ENCODE results near the gene USP6.
"Not testable (repeated sequence)": the region's sequence is repeated elsewhere in the genome, so short reads cannot be mapped to it uniquely, and the experiment has no call there.

The USP6 gene

DNA sequence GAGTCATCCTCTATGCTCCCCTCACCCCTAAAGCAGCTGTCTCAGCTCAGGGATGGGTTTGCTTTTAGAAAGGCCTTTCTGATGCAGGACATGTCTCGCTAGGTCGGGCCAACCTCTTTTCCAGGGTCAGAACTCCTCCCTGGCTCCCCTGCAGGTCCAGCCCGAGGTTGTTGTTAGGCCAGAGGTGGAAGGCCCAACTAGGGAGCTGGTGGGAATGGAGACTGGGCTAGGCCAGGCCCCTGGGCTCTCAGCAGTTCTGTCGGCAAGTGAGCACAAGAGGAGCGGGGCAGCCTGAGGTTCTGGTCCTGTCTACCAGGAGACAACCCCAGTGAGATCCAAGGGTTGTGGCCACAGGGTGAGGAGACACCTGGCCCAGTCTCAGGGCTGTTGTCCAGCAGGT, 14.9 kb downstream of the USP6 start:
- DNase-seq; H3K4me3 ChIP-seq (ENCODE audit: control insufficient read depth in 1 of 7, extremely low read depth in 1 of 7, insufficient read depth in 4 of 7, low read depth in 2 of 7, low read length in 6 of 7); H3K27me3 ChIP-seq (replicated peaks in 2 of 5; ENCODE audit: control insufficient read depth in 4 of 5, insufficient read depth in 5 of 5, low read length in 4 of 5); H3K36me3 ChIP-seq (ENCODE audit: control insufficient read depth in 4 of 4, insufficient read depth in 4 of 4, low read length in 3 of 4); CTCF ChIA-PET; H3K9me3 ChIP-seq (ENCODE audit: control extremely low read depth in 1 of 5, control insufficient read depth in 4 of 5, insufficient read depth in 2 of 5, low read depth in 1 of 5, low read length in 4 of 5); H3K27ac ChIP-seq (ENCODE audit: insufficient read depth in 1 of 2, low read depth in 1 of 2, low read length in 2 of 2, poor library complexity in 1 of 2, severe bottlenecking in 2 of 2); H3K4me1 ChIP-seq (ENCODE audit: control extremely low read depth in 1 of 4, control insufficient read depth in 4 of 4, insufficient read depth in 4 of 4, low read length in 3 of 4); POLR2A ChIA-PET: not testable (repeated sequence)
- WGBS (ENCODE audit: insufficient coverage) = 100% methylated on average over 1 of the region's 5 CpGs

DNA sequence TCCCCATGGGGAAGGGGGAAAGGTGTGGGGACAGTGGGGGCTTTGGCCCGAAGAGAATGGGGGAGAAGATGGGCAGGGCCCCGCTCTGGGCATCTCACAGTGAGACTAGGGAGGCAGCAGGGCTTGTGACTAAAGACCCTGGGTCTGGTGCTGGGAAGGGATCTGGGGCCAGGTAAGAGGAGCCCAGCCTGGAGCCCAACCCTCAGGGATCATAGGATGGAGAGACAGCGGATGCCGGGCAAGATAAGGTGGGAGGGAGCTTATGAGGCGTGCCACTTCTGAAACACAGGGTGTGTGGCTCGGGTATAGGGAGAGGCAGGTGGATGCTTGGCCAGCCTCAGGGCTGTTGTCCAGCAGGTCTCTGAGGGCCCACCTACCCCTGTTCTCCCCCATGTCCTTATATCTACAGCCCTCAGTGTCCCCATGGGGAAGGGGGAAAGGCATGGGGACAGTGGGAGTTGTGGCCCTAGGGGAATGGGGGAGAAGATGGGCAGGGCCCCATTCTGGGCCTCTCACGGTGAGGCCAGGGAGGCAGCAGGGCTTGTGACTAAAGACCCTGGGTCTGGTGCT, 15.4 kb downstream of the USP6 start:
- DNase-seq = no peak
- H3K36me3 ChIP-seq (ENCODE audit: control insufficient read depth in 4 of 4, insufficient read depth in 4 of 4, low read length in 3 of 4) = no peaks in the 10 kb centered on the region
- no peaks in the 10 kb centered on the region for H3K9me3 ChIP-seq (ENCODE audit: control extremely low read depth in 1 of 5, control insufficient read depth in 4 of 5, insufficient read depth in 2 of 5, low read depth in 1 of 5, low read length in 4 of 5)
- ChIA-PET POLR2A (no interaction called here), CTCF (no interaction called here)
- H3K27ac ChIP-seq (ENCODE audit: insufficient read depth in 1 of 2, low read depth in 1 of 2, low read length in 2 of 2, poor library complexity in 1 of 2, severe bottlenecking in 2 of 2) = no peak overlapping the region
- peaks cover 0 to 1% (median 0%) of the 10 kb centered on the region in 5 experiments for H3K27me3 ChIP-seq (replicated peaks in 2 of 5; ENCODE audit: control insufficient read depth in 4 of 5, insufficient read depth in 5 of 5, low read length in 4 of 5)
- H3K4me3 ChIP-seq (ENCODE audit: control insufficient read depth in 1 of 7, extremely low read depth in 1 of 7, insufficient read depth in 4 of 7, low read depth in 2 of 7, low read length in 6 of 7) = no peak overlapping the region
- 100% methylated on average over 5 of the region's 7 CpGs for WGBS (ENCODE audit: insufficient coverage)
- H3K4me1 ChIP-seq (ENCODE audit: control extremely low read depth in 1 of 4, control insufficient read depth in 4 of 4, insufficient read depth in 4 of 4, low read length in 3 of 4) = no peaks in the 10 kb centered on the region

DNA sequence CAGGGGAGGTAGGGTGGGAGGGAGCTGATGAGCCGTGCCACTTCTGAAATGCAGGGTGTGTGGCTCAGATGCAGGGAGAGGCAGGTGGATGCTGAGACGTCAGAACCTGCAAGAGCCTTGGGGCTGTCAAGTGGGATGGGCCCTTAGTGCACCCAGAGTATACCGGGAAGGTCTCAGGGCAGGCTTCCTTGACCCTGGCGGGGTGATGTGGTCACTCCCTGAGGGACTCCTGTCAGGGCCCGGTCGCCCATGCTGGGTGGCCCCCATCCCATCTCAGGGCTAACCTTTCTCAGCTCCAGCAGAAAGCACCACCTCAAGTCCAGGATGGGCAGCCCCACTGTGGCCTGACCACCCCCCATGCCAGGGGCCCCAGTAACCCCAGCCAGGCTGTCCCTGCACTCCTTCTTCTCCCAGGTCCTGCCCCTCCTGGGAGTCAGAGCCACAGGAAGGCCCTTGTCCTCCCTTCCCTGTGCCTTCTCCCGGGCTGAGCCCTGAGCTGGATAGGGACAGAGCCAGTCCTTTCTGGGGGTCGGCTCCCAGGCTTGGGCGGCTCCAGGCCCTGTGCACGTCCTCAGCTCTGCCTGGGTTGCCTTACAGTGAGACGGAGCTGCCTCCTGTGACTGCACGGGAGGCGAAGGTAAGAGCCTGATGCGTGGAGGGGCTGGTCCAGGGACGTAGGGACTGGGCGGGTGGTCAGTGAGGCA, 16.1 kb downstream of the USP6 start:
- H3K9me3 ChIP-seq (ENCODE audit: control extremely low read depth in 1 of 5, control insufficient read depth in 4 of 5, insufficient read depth in 2 of 5, low read depth in 1 of 5, low read length in 4 of 5); DNase-seq; H3K4me1 ChIP-seq (ENCODE audit: control extremely low read depth in 1 of 4, control insufficient read depth in 4 of 4, insufficient read depth in 4 of 4, low read length in 3 of 4); POLR2A ChIA-PET; H3K36me3 ChIP-seq (ENCODE audit: control insufficient read depth in 4 of 4, insufficient read depth in 4 of 4, low read length in 3 of 4); CTCF ChIA-PET; H3K27me3 ChIP-seq (replicated peaks in 2 of 5; ENCODE audit: control insufficient read depth in 4 of 5, insufficient read depth in 5 of 5, low read length in 4 of 5); H3K4me3 ChIP-seq (ENCODE audit: control insufficient read depth in 1 of 7, extremely low read depth in 1 of 7, insufficient read depth in 4 of 7, low read depth in 2 of 7, low read length in 6 of 7); H3K27ac ChIP-seq (ENCODE audit: insufficient read depth in 1 of 2, low read depth in 1 of 2, low read length in 2 of 2, poor library complexity in 1 of 2, severe bottlenecking in 2 of 2): not testable (repeated sequence)
- WGBS (ENCODE audit: insufficient coverage) = 93% methylated on average over 15 of the region's 16 CpGs

DNA sequence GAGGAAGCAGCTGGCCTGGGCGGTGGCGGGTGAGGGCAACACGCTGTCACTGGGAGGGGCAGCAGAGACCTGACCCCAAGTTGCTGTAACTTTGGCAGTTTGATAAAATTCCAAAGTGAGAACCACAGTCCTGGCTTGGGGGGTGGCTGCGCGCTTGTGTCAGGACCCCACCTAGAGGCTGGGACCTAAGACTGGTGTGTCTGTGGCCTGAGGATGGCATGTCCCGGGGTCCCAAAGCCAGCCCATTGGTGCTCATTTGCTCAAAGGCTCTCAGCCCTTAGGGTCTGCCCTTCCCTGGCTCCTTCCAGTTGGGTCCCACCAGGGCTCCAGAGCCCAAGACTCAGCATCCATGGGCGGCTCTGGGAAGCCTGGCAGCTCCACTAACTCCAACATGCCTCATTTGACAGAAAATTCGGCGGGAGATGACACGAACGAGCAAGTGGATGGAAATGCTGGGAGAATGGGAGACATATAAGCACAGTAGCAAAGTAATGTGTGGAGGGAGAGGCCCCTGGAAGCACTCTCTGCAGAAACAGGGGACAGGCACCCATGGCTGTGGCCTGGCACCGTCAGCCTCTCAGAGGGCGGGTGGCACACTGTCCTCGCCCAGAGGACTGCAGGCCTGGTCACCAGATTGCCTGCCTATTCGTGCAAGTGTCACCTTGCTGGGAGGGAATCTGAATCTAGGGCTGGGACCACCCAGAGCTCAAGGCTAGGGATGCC, 16.8 kb downstream of the USP6 start:
- H3K27ac ChIP-seq (ENCODE audit: insufficient read depth in 1 of 2, low read depth in 1 of 2, low read length in 2 of 2, poor library complexity in 1 of 2, severe bottlenecking in 2 of 2); H3K36me3 ChIP-seq (ENCODE audit: control insufficient read depth in 4 of 4, insufficient read depth in 4 of 4, low read length in 3 of 4); DNase-seq; POLR2A ChIA-PET; CTCF ChIA-PET; H3K4me1 ChIP-seq (ENCODE audit: control extremely low read depth in 1 of 4, control insufficient read depth in 4 of 4, insufficient read depth in 4 of 4, low read length in 3 of 4); H3K4me3 ChIP-seq (ENCODE audit: control insufficient read depth in 1 of 7, extremely low read depth in 1 of 7, insufficient read depth in 4 of 7, low read depth in 2 of 7, low read length in 6 of 7); H3K9me3 ChIP-seq (ENCODE audit: control extremely low read depth in 1 of 5, control insufficient read depth in 4 of 5, insufficient read depth in 2 of 5, low read depth in 1 of 5, low read length in 4 of 5); H3K27me3 ChIP-seq (replicated peaks in 2 of 5; ENCODE audit: control insufficient read depth in 4 of 5, insufficient read depth in 5 of 5, low read length in 4 of 5): not testable (repeated sequence)
- 91% methylated on average over 12 of the region's 15 CpGs for WGBS (ENCODE audit: insufficient coverage)

DNA sequence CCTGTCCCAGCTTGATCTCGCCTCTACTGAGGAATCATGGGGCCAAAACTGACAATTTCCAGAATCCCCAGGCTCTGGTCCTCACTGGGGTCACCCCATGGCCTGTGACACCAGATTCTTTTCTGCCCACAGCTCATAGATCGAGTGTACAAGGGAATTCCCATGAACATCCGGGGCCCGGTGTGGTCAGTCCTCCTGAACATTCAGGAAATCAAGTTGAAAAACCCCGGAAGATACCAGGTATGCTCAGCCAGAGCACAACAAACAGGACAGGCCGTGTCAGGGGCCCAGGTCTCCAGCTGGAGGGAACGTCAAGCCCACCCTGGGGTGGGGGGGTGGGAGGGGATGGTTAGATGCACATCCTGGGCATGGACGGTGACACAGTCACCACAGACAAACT, 17.5 kb downstream of the USP6 start:
- WGBS (ENCODE audit: insufficient coverage) = 100% methylated on average over 5 of the region's 8 CpGs
- Histone ChIP-seq H3K4me1 (ENCODE audit: control extremely low read depth in 1 of 4, control insufficient read depth in 4 of 4, insufficient read depth in 4 of 4, low read length in 3 of 4) (no peaks in the 10 kb centered on the region), H3K27me3 (replicated peaks in 2 of 5; ENCODE audit: control insufficient read depth in 4 of 5, insufficient read depth in 5 of 5, low read length in 4 of 5) (peaks cover 0 to 1% (median 0%) of the 10 kb centered on the region in 5 experiments), H3K4me3 (ENCODE audit: control insufficient read depth in 1 of 7, extremely low read depth in 1 of 7, insufficient read depth in 4 of 7, low read depth in 2 of 7, low read length in 6 of 7) (no peak overlapping the region), H3K9me3 (ENCODE audit: control extremely low read depth in 1 of 5, control insufficient read depth in 4 of 5, insufficient read depth in 2 of 5, low read depth in 1 of 5, low read length in 4 of 5) (no peaks in the 10 kb centered on the region), H3K27ac (ENCODE audit: insufficient read depth in 1 of 2, low read depth in 1 of 2, low read length in 2 of 2, poor library complexity in 1 of 2, severe bottlenecking in 2 of 2) (no peak overlapping the region), H3K36me3 (ENCODE audit: control insufficient read depth in 4 of 4, insufficient read depth in 4 of 4, low read length in 3 of 4) (no peaks in the 10 kb centered on the region)
- no peak for DNase-seq
- POLR2A ChIA-PET = no interaction called here
- CTCF ChIA-PET = no interaction called here

DNA sequence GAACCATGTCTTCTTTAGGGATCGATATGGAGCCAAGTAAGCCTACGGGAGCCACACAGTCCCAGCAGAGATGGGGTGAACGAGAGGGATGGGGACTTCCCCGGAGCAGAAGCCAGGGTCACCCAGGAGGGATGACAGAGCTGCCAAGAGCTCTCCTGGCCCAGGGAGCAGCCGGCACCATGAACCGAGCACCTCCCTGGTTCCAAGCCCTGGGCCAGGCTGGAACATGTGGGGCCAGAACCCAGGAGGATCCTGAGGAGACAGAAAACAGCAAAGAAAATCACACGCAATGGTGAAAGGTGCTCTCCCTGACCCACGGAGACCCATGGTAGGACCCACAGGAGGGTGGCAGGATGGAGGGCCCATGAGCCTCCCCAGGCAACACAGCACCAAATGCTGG, 18.1 kb downstream of the USP6 start:
- DNase-seq = not testable (repeated sequence)
- 97% methylated on average over 6 of the region's 8 CpGs for WGBS (ENCODE audit: insufficient coverage)

DNA sequence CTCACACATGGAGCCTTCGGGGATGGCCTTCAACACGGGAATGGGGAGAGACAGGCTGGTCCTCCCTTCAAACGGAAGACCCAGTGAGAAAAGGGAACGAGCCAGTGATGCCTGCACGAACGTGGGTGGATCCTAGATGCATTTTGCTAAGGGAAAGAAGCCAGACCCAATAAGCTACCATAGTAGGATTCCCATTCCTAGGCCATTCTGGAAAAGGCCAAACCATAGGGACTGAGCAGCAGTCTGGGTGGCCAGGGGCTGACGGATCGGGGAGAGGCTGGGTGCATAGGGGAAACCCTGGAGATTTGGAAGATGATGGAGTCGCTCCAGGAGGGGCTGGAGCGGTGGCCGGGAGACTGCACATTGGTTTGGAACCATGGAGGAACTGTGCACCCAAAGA, 18.7 kb downstream of the USP6 start:
- H3K27me3 ChIP-seq (replicated peaks in 2 of 5; ENCODE audit: control insufficient read depth in 4 of 5, insufficient read depth in 5 of 5, low read length in 4 of 5); H3K36me3 ChIP-seq (ENCODE audit: control insufficient read depth in 4 of 4, insufficient read depth in 4 of 4, low read length in 3 of 4); H3K4me1 ChIP-seq (ENCODE audit: control extremely low read depth in 1 of 4, control insufficient read depth in 4 of 4, insufficient read depth in 4 of 4, low read length in 3 of 4); H3K9me3 ChIP-seq (ENCODE audit: control extremely low read depth in 1 of 5, control insufficient read depth in 4 of 5, insufficient read depth in 2 of 5, low read depth in 1 of 5, low read length in 4 of 5); POLR2A ChIA-PET; H3K27ac ChIP-seq (ENCODE audit: insufficient read depth in 1 of 2, low read depth in 1 of 2, low read length in 2 of 2, poor library complexity in 1 of 2, severe bottlenecking in 2 of 2); CTCF ChIA-PET; DNase-seq; H3K4me3 ChIP-seq (ENCODE audit: control insufficient read depth in 1 of 7, extremely low read depth in 1 of 7, insufficient read depth in 4 of 7, low read depth in 2 of 7, low read length in 6 of 7): not testable (repeated sequence)
- 95% methylated on average over 11 of the region's 11 CpGs for whole genome bisulfite sequencing (ENCODE audit: insufficient coverage)

More for the DNA sequence above, 18.1 kb downstream of the USP6 start:
- CTCF ChIA-PET; H3K4me1 ChIP-seq (ENCODE audit: control extremely low read depth in 1 of 4, control insufficient read depth in 4 of 4, insufficient read depth in 4 of 4, low read length in 3 of 4); POLR2A ChIA-PET; H3K27me3 ChIP-seq (replicated peaks in 2 of 5; ENCODE audit: control insufficient read depth in 4 of 5, insufficient read depth in 5 of 5, low read length in 4 of 5); H3K27ac ChIP-seq (ENCODE audit: insufficient read depth in 1 of 2, low read depth in 1 of 2, low read length in 2 of 2, poor library complexity in 1 of 2, severe bottlenecking in 2 of 2); H3K9me3 ChIP-seq (ENCODE audit: control extremely low read depth in 1 of 5, control insufficient read depth in 4 of 5, insufficient read depth in 2 of 5, low read depth in 1 of 5, low read length in 4 of 5); H3K4me3 ChIP-seq (ENCODE audit: control insufficient read depth in 1 of 7, extremely low read depth in 1 of 7, insufficient read depth in 4 of 7, low read depth in 2 of 7, low read length in 6 of 7); H3K36me3 ChIP-seq (ENCODE audit: control insufficient read depth in 4 of 4, insufficient read depth in 4 of 4, low read length in 3 of 4): not testable (repeated sequence)
